ENCODE data around the gene SH3RF1.

Gene SH3RF1

DNA sequence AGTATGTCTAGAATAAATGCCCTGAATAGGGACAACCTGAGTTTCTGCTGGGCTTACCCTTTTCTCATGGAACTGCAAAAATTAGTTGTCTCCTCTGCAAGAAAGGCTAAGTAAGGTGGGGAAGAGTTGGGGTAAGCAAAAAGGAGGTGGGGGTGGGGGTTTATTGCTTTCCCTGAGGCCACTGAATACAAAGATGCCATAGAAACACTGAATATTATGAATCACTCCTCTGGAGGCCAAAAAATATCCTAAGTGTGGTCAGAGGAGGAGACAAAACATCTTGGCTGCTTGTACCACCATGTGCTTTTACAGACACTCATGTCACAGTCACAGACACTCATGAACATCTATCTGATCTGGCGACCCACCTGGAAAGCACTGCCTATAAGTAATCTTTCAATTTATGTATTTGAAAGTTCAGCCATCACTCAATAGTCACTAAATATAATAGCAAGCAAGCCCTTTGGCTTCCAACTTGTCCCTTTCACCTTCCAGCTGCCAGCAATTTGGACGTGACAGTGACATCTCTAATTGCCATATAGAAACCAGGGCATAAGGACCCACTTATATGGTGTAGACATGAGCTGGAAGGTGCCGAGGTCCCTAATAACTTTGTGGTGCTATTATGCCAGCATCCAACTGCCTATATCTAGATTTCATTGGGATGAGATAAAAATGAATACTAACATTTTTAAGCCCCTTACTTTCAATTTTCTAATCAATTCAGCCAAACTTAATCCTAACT is 138.0 kb downstream of the SH3RF1 start:
- Histone ChIP-seq H3K27me3 (replicated peaks in 2 of 5; ENCODE audit: control insufficient read depth in 4 of 5, insufficient read depth in 5 of 5, low read length in 4 of 5) (no peaks in the 10 kb centered on the region), H3K9me3 (ENCODE audit: control extremely low read depth in 1 of 5, control insufficient read depth in 4 of 5, insufficient read depth in 2 of 5, low read depth in 1 of 5, low read length in 4 of 5) (no peaks in the 10 kb centered on the region), H3K4me1 (ENCODE audit: control extremely low read depth in 1 of 4, control insufficient read depth in 4 of 4, insufficient read depth in 4 of 4, low read length in 3 of 4) (no peaks in the 10 kb centered on the region), H3K4me3 (ENCODE audit: control insufficient read depth in 1 of 7, extremely low read depth in 1 of 7, insufficient read depth in 4 of 7, low read depth in 2 of 7, low read length in 6 of 7) (no peak overlapping the region), H3K27ac (ENCODE audit: insufficient read depth in 1 of 2, low read depth in 1 of 2, low read length in 2 of 2, poor library complexity in 1 of 2, severe bottlenecking in 2 of 2) (no peak overlapping the region), H3K36me3 (ENCODE audit: control insufficient read depth in 4 of 4, insufficient read depth in 4 of 4, low read length in 3 of 4) (peaks cover 22 to 70% (median 48%) of the 10 kb centered on the region in 4 experiments)
- DNase-seq = no peak
- POLR2A ChIA-PET = interaction anchor here (0.5 kb wide), 1 partner anchor 122 kb away, joined by 3 read pairs; no protein-coding TSS in a partner anchor
- CTCF ChIA-PET = no interaction called here
- 100% methylated on average over 1 of the region's 3 CpGs for WGBS (ENCODE audit: insufficient coverage)

DNA sequence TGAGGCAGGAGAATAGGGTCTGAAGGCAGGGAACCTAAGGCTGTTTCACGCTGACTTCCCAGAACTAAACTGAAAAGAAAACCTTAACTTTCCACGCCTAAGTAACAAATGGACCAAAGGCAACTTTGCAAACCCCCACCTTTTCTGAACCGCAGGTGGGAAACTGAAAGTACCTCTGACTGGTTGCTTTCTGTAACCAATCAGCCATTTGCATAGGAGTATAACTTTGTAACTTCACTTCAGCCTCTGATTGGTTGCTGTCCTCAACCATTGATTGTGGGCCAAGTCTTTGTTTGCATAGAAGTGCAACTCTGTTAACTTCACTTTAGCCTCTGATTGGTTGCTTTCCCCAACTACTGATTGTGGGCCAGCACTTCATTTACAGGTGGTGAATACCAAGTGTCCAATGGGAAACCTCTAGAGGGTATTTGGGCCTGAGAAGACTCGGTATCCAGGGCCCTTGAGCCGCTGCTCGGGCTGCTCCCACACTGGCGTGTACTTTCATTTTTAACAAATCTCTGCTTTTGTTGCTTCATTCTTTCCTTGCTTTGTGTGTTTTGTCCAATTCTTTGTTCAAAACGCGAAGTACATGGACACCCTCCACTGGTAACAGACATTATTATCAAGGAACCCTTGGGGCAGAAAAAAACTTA is 139.1 kb downstream of the SH3RF1 start:
- 93% methylated on average over 7 of the region's 9 CpGs for WGBS (ENCODE audit: insufficient coverage)
- no peak overlapping the region for H3K4me3 ChIP-seq (ENCODE audit: control insufficient read depth in 1 of 7, extremely low read depth in 1 of 7, insufficient read depth in 4 of 7, low read depth in 2 of 7, low read length in 6 of 7)
- no peaks in the 10 kb centered on the region for H3K27me3 ChIP-seq (replicated peaks in 2 of 5; ENCODE audit: control insufficient read depth in 4 of 5, insufficient read depth in 5 of 5, low read length in 4 of 5)
- no peaks in the 10 kb centered on the region for H3K9me3 ChIP-seq (ENCODE audit: control extremely low read depth in 1 of 5, control insufficient read depth in 4 of 5, insufficient read depth in 2 of 5, low read depth in 1 of 5, low read length in 4 of 5)
- peaks cover 26 to 72% (median 47%) of the 10 kb centered on the region in 4 experiments for H3K36me3 ChIP-seq (ENCODE audit: control insufficient read depth in 4 of 4, insufficient read depth in 4 of 4, low read length in 3 of 4)
- H3K4me1 ChIP-seq (ENCODE audit: control extremely low read depth in 1 of 4, control insufficient read depth in 4 of 4, insufficient read depth in 4 of 4, low read length in 3 of 4) = no peaks in the 10 kb centered on the region
- H3K27ac ChIP-seq (ENCODE audit: insufficient read depth in 1 of 2, low read depth in 1 of 2, low read length in 2 of 2, poor library complexity in 1 of 2, severe bottlenecking in 2 of 2) = no peak overlapping the region
- DNase-seq = no peak
- POLR2A ChIA-PET = no interaction called here
- CTCF ChIA-PET = no interaction called here

DNA sequence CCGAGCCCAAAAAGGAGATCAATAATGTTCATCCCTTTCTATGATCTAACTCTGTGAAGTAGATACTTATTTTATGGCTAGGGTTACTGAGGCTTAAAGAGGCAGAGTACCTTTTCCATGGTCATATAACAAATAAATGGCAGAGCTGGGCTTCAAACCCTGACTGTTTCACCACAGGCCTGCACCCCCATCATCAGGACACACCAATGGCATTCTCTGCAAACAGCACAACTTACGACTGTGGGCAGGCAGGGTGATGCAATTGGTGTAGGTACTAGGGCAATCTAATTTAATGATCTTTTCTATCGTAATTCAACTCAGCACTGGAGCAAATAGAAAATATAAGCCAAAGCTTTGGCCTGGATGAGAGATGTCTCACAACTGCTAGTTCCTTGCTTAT is 141.9 kb downstream of the SH3RF1 start:
- H3K36me3 ChIP-seq (ENCODE audit: control insufficient read depth in 4 of 4, insufficient read depth in 4 of 4, low read length in 3 of 4) = peaks cover 23 to 60% (median 35%) of the 10 kb centered on the region in 4 experiments

DNA sequence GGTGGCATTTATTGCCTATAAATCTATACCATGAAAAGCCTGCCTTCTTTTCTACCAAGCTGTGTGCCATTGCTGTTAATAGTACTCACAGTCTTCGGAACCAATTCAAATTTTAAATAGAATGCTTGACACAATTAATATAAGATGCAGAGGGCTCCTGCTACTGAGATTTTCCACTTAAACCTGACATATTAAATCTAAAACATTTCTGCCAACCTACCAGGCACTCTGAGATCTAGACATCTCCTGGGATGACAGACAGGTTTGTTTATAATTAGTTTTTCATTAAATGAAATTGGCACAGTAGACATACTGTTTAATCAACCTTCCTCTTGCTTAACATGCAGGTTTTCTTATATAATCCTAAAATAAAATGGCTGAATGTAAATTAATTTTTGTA is 143.4 kb downstream of the SH3RF1 start:
- WGBS (ENCODE audit: insufficient coverage) = no CpG with 5 or more reads among the region's 1 CpG
- CTCF ChIA-PET = no interaction called here
- Histone ChIP-seq H3K4me1 (ENCODE audit: control extremely low read depth in 1 of 4, control insufficient read depth in 4 of 4, insufficient read depth in 4 of 4, low read length in 3 of 4) (no peaks in the 10 kb centered on the region), H3K36me3 (ENCODE audit: control insufficient read depth in 4 of 4, insufficient read depth in 4 of 4, low read length in 3 of 4) (peaks cover 20 to 53% (median 30%) of the 10 kb centered on the region in 4 experiments), H3K27me3 (replicated peaks in 2 of 5; ENCODE audit: control insufficient read depth in 4 of 5, insufficient read depth in 5 of 5, low read length in 4 of 5) (no peaks in the 10 kb centered on the region), H3K4me3 (ENCODE audit: control insufficient read depth in 1 of 7, extremely low read depth in 1 of 7, insufficient read depth in 4 of 7, low read depth in 2 of 7, low read length in 6 of 7) (no peak overlapping the region), H3K9me3 (ENCODE audit: control extremely low read depth in 1 of 5, control insufficient read depth in 4 of 5, insufficient read depth in 2 of 5, low read depth in 1 of 5, low read length in 4 of 5) (no peaks in the 10 kb centered on the region), H3K27ac (ENCODE audit: insufficient read depth in 1 of 2, low read depth in 1 of 2, low read length in 2 of 2, poor library complexity in 1 of 2, severe bottlenecking in 2 of 2) (no peak overlapping the region)
- DNase-seq = no peak
- POLR2A ChIA-PET = no interaction called here

More for the DNA sequence above, 141.9 kb downstream of the SH3RF1 start:
- DNase-seq = no peak
- Histone ChIP-seq H3K27me3 (replicated peaks in 2 of 5; ENCODE audit: control insufficient read depth in 4 of 5, insufficient read depth in 5 of 5, low read length in 4 of 5) (no peaks in the 10 kb centered on the region), H3K27ac (ENCODE audit: insufficient read depth in 1 of 2, low read depth in 1 of 2, low read length in 2 of 2, poor library complexity in 1 of 2, severe bottlenecking in 2 of 2) (no peak overlapping the region), H3K9me3 (ENCODE audit: control extremely low read depth in 1 of 5, control insufficient read depth in 4 of 5, insufficient read depth in 2 of 5, low read depth in 1 of 5, low read length in 4 of 5) (no peaks in the 10 kb centered on the region), H3K4me3 (ENCODE audit: control insufficient read depth in 1 of 7, extremely low read depth in 1 of 7, insufficient read depth in 4 of 7, low read depth in 2 of 7, low read length in 6 of 7) (no peak overlapping the region), H3K4me1 (ENCODE audit: control extremely low read depth in 1 of 4, control insufficient read depth in 4 of 4, insufficient read depth in 4 of 4, low read length in 3 of 4) (no peaks in the 10 kb centered on the region)
- ChIA-PET POLR2A (interaction anchor here (0.6 kb wide), 1 partner anchor 119 kb away, joined by 4 read pairs; the partner anchor contains the start of gene CBR4), CTCF (interaction anchor here (0.8 to 1.0 kb wide), 2 partner anchors 9 to 20 kb away, joined by 3 read pairs; no protein-coding TSS in a partner anchor)
- WGBS (ENCODE audit: insufficient coverage) = 92% methylated on average over 2 of the region's 3 CpGs

DNA sequence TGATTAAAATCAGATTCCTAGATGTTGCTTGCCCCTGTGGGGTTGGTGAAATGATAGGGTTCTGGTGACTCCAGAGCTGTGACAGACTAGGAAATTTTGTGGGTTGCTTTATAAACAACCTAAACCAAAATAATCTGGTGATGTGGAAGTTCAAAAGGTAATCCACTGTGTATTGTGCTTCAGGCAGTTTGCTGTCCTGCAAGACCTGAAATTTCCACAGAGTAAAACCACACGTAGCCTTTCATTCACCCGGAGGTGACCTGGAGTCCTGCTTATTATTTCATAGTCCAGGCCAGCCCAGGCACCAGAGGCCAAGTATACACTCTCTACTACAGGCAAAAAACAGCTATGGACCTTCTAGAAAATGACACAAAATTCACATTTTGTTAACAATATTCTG is 146.1 kb downstream of the SH3RF1 start:
- 94% methylated on average over 2 of the region's 2 CpGs for WGBS (ENCODE audit: insufficient coverage)
- peaks cover 13 to 50% (median 31%) of the 10 kb centered on the region in 4 experiments for H3K36me3 ChIP-seq (ENCODE audit: control insufficient read depth in 4 of 4, insufficient read depth in 4 of 4, low read length in 3 of 4)
- no peak overlapping the region for H3K4me3 ChIP-seq (ENCODE audit: control insufficient read depth in 1 of 7, extremely low read depth in 1 of 7, insufficient read depth in 4 of 7, low read depth in 2 of 7, low read length in 6 of 7)
- DNase-seq = no peak
- H3K4me1 ChIP-seq (ENCODE audit: control extremely low read depth in 1 of 4, control insufficient read depth in 4 of 4, insufficient read depth in 4 of 4, low read length in 3 of 4) = no peaks in the 10 kb centered on the region
- H3K27ac ChIP-seq (ENCODE audit: insufficient read depth in 1 of 2, low read depth in 1 of 2, low read length in 2 of 2, poor library complexity in 1 of 2, severe bottlenecking in 2 of 2) = no peak overlapping the region
- ChIA-PET CTCF (interaction anchor here (1.1 kb wide), 1 partner anchor 12 kb away, joined by 4 read pairs; no protein-coding TSS in a partner anchor), POLR2A (no interaction called here)
- H3K27me3 ChIP-seq (replicated peaks in 2 of 5; ENCODE audit: control insufficient read depth in 4 of 5, insufficient read depth in 5 of 5, low read length in 4 of 5) = no peaks in the 10 kb centered on the region
- no peaks in the 10 kb centered on the region for H3K9me3 ChIP-seq (ENCODE audit: control extremely low read depth in 1 of 5, control insufficient read depth in 4 of 5, insufficient read depth in 2 of 5, low read depth in 1 of 5, low read length in 4 of 5)

DNA sequence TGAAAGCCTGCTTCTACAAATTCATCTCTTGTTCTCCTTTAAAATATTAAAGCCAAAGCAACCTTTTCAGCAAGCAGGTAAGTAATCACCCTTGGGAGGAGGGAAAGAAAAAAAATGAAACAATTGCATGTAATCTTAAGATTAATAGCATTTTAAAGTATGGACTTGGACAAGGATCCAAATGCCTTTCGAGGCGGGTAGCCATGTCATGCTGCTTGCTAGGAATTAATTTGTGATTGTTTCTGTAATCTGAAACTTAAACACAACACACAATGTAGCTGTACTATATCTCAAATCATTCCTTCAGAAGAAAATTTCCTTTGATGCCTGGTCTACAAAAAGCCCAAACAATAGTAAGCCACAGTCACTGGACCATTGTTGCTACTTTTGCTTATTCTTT is 148.3 kb downstream of the SH3RF1 start:
- ChIA-PET POLR2A (no interaction called here), CTCF (interaction anchor here (0.7 to 0.9 kb wide), 3 partner anchors 17 to 367 kb away, joined by 3 read pairs; no protein-coding TSS in a partner anchor)
- WGBS (ENCODE audit: insufficient coverage) = no CpG with 5 or more reads among the region's 2 CpGs
- Histone ChIP-seq H3K36me3 (ENCODE audit: control insufficient read depth in 4 of 4, insufficient read depth in 4 of 4, low read length in 3 of 4) (peaks cover 10 to 46% (median 26%) of the 10 kb centered on the region in 4 experiments), H3K4me1 (ENCODE audit: control extremely low read depth in 1 of 4, control insufficient read depth in 4 of 4, insufficient read depth in 4 of 4, low read length in 3 of 4) (no peaks in the 10 kb centered on the region), H3K27ac (ENCODE audit: insufficient read depth in 1 of 2, low read depth in 1 of 2, low read length in 2 of 2, poor library complexity in 1 of 2, severe bottlenecking in 2 of 2) (no peak overlapping the region), H3K4me3 (ENCODE audit: control insufficient read depth in 1 of 7, extremely low read depth in 1 of 7, insufficient read depth in 4 of 7, low read depth in 2 of 7, low read length in 6 of 7) (no peak overlapping the region), H3K27me3 (replicated peaks in 2 of 5; ENCODE audit: control insufficient read depth in 4 of 5, insufficient read depth in 5 of 5, low read length in 4 of 5) (no peaks in the 10 kb centered on the region), H3K9me3 (ENCODE audit: control extremely low read depth in 1 of 5, control insufficient read depth in 4 of 5, insufficient read depth in 2 of 5, low read depth in 1 of 5, low read length in 4 of 5) (no peaks in the 10 kb centered on the region)
- no peak for DNase-seq

DNA sequence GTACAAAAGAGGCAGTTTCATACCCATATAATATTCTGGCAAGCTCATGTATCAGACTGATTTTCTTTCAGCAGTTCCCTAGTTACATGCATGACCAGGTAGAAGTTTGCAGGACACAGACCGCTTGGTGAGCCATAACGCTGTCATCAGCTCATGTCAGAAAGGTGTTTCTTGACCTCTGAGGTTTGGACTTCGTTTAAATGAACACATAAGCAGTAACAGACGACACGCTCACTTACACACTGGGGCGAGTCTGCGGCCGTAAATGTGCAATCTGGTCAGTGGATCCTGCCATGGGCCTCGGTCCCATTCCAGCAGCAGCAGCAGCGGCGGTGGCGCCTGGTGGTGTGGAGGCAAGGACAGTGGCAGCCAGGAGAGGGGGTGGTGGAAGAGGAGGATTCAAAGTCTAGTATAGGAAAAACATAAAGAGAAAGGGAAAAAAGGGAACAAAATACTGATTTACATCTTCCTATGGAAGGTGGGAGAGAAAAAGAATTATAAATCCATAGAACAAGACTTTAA is 148.8 kb downstream of the SH3RF1 start:
- Histone ChIP-seq H3K4me3 (ENCODE audit: control insufficient read depth in 1 of 7, extremely low read depth in 1 of 7, insufficient read depth in 4 of 7, low read depth in 2 of 7, low read length in 6 of 7) (no peak overlapping the region), H3K27ac (ENCODE audit: insufficient read depth in 1 of 2, low read depth in 1 of 2, low read length in 2 of 2, poor library complexity in 1 of 2, severe bottlenecking in 2 of 2) (no peak overlapping the region), H3K4me1 (ENCODE audit: control extremely low read depth in 1 of 4, control insufficient read depth in 4 of 4, insufficient read depth in 4 of 4, low read length in 3 of 4) (no peaks in the 10 kb centered on the region), H3K36me3 (ENCODE audit: control insufficient read depth in 4 of 4, insufficient read depth in 4 of 4, low read length in 3 of 4) (peaks cover 10 to 51% (median 30%) of the 10 kb centered on the region in 4 experiments), H3K9me3 (ENCODE audit: control extremely low read depth in 1 of 5, control insufficient read depth in 4 of 5, insufficient read depth in 2 of 5, low read depth in 1 of 5, low read length in 4 of 5) (no peaks in the 10 kb centered on the region), H3K27me3 (replicated peaks in 2 of 5; ENCODE audit: control insufficient read depth in 4 of 5, insufficient read depth in 5 of 5, low read length in 4 of 5) (no peaks in the 10 kb centered on the region)
- no peak for DNase-seq
- ChIA-PET POLR2A (no interaction called here), CTCF (no interaction called here)
- 97% methylated on average over 12 of the region's 12 CpGs for WGBS (ENCODE audit: insufficient coverage)

All from common myeloid progenitor, CD34-positive (primary cell).